SK-MEL-5 (cell line): Measurements from ENCODE around the gene SNX32. TPM values are rescaled to one million over a fixed set of nuclear protein-coding genes. Genes with fewer than 3 reads are reported as not detected.
A peak's percentile ranks its signal among the peaks of the same experiment; 100 is the strongest.

ENCODE experiments used
- DNase-seq: peaks from one replicate; pipeline ENCODE4 v3.0.0-alpha.2; 2016; ENCODE audit warnings: low read depth, low spot score
- in situ Hi-C: cut with HindIII; loops from 2 replicates; pipeline ENCODE4 v1.10.0; 2016; ENCODE audit warnings: low sequenced_read_pairs, high pct_unique_total_duplicates, low pct_unique_long_range_greater_than_20kb
- total RNA-seq: library from RNA; depleted of rRNA; stranded (reverse); fragments of >200 nt; shearing (Covaris generic); gene quantifications from 2 replicates; pipeline ENCODE4 v1.2.3, GENCODE V29; 2014

Gene SNX32
- total RNA-seq, 1 experiment from 2014 or later, result 0.18 TPM

DNA sequence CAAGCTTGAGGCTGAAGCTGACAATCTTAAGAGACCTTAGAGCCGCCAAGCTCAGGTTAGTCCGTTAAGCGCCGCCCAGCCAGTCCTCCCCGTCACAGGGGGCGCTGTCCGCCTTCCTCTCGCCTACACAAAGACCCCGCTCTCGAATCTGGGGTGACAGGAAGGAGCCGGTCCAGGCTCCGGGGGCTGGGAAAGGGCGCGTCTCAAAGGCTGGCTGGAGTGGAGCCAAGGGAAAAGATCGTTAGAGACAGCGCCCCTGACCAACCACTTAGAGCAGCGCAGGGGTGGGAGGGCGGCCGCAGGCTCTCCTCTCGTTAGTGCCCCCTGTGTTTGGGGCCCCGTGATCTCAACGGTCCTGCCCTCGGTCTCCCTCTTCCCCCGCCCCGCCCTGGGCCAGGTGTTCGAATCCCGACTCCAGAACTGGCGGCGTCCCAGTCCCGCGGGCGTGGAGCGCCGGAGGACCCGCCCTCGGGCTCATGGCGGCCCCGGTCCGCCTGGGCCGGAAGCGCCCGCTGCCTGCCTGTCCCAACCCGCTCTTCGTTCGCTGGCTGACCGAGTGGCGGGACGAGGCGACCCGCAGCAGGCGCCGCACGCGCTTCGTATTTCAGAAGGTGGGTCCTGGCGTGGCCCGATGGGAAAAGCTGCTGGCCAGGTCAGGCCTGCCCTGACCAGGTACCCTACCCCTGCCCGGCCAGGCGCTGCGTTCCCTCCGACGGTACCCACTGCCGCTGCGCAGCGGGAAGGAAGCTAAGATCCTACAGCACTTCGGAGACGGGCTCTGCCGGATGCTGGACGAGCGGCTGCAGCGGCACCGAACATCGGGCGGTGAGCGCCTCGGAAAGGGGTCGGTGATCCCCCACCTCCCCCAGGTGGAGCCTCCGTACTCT lies 26.8 kb downstream of the SNX32 start, which contains the start of gene MUS81:
TSS of gene MUS81 (plus strand) at position 156 of the 887 bp plus-strand sequence. CDS start at position 477, 321 bp downstream.
- in situ Hi-C loops, result no loop called here
- peak; percentile 90 for DNase-seq

DNA sequence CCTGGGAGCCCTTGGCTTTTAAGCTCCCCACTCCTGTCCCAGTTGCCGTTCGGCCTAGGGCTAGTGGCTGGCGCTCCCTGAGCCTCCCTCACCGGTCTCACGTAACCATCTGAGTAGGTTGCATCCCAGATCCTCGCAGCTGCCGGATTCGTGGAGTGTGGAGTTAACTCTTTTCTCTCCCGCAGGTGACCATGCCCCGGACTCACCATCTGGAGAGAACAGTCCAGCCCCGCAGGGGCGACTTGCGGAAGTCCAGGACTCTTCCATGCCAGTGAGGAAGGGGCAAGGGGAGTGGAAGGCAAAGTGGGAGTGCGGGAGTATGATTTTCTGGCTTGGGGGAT lies 27.4 kb downstream of the SNX32 start:
- in situ Hi-C loops, result no loop called here
- no peak for DNase-seq

DNA sequence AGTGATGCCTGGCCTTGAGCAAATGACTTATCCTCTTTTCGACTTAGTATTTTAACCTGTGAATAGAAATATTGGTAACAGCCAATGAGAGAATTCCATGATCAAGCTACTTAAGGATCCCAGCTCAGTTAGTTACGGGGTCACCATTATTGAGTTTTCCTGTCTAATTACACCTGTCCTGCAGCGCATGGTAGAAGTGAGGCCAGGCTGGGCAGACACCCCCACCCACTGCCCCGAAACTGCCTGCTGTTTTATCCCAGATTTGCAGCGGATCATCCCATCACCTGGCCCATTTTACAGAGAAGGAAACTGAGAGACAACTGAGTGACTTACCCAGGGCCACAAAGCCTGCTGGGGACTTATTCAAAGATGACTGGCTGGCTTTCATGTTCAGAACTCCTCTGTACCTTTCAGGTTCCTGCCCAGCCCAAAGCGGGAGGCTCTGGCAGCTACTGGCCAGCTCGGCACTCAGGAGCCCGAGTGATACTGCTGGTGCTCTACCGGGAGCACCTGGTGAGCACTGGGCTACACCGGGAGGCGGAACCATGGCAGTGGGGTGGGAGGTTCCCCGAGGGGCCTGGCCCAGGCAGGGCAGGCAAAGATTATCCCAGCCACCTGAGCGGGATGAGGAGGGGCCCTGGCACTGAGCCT lies 27.9 kb downstream of the SNX32 start:
- in situ Hi-C loops, result no loop called here

DNA sequence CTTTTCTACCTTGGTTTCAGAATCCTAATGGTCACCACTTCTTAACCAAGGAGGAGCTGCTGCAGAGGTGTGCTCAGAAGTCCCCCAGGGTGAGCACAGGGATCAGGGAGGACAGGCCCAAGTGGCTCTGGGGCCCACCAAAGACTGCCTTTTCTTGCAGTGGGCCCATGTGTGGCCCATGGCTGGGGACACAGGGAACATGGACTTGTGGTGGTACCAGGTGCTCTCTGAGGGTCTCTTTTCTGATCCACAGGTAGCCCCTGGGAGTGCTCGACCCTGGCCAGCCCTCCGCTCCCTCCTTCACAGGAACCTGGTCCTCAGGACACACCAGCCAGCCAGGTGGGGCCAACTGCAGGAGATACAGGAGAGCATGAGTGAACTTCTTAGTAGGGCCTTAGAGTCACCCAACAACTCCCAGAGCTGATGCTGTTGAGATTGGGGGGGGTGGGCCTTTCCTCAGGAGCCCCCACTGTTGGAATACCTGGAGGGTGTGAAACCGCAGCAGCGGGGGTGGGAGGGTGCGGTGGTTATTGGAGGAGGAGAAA lies 28.5 kb downstream of the SNX32 start:
- DNase-seq, result no peak

More for the DNA sequence above, 27.9 kb downstream of the SNX32 start:
- no peak for DNase-seq

DNA sequence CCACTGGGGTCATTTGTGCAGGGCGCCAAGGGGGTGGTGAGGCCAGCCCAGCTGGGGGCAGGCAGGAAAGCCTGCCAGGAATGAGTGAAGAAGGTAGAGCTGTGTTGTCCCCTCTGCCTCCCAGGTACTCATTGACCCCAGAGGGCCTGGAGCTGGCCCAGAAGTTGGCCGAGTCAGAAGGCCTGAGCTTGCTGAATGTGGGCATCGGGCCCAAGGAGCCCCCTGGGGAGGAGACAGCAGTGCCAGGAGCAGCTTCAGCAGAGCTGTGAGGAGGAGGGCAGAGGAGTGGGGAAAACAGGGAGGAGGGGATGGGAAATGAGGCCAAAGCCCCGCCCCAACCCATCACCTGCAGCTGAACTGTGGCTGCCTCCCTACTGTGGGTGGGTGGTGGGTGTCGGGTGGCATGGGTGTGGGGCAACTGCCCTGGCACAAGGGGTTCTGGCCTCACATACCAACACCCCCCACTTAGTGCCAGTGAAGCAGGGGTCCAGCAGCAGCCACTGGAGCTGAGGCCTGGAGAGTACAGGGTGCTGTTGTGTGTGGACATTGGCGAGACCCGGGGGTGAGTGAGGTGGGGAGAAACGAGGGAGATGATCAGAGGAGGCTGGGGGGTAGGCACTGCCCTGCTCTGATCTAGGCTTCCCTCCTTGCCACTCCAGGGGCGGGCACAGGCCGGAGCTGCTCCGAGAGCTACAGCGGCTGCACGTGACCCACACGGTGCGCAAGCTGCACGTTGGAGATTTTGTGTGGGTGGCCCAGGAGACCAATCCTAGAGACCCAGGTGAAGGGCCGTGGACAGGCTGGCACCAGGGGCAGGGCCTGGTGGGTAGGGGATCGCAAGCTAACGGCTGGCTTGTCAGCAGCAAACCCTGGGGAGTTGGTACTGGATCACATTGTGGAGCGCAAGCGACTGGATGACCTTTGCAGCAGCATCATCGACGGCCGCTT lies 29.5 kb downstream of the SNX32 start:
- no peak for DNase-seq
- in situ Hi-C loops, result no loop called here

More for the DNA sequence above, 28.5 kb downstream of the SNX32 start:
- in situ Hi-C loops, result no loop called here

DNA sequence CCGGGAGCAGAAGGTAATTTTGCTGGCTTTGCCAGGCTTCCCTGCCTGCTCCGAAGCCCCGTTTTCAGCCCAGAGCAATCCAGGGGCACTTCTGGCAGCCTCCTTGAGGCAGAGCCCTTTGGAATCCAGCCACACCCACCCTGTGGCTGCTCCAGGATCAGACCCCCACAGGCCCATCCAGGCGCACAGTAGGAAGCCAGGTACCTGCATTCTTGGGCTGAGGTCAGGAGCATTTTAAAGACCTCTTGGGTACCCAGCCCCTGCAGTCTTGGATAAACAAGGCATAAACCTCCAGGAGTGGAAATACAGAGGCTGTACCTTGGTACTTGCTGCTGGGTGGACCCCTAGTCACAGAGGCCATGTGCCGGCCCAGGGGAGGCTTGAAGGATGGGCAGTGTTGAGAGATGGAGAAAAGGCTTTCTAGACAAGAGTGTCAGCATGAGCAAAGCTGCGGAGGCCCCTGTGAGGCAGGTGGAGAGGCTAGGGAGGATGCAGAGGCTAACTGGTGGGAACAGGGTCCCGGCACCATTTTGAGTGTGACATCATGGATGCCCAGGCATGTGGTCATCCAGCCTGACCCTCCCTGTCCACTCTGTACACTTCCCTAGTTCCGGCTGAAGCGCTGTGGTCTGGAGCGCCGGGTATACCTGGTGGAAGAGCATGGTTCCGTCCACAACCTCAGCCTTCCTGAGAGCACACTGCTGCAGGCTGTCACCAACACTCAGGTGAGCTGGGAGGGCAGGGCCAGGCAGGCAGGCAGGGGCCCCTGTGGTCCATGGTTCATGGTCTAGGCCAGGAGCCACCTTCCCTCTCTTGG lies 30.3 kb downstream of the SNX32 start:
- DNase-seq, result no peak

DNA sequence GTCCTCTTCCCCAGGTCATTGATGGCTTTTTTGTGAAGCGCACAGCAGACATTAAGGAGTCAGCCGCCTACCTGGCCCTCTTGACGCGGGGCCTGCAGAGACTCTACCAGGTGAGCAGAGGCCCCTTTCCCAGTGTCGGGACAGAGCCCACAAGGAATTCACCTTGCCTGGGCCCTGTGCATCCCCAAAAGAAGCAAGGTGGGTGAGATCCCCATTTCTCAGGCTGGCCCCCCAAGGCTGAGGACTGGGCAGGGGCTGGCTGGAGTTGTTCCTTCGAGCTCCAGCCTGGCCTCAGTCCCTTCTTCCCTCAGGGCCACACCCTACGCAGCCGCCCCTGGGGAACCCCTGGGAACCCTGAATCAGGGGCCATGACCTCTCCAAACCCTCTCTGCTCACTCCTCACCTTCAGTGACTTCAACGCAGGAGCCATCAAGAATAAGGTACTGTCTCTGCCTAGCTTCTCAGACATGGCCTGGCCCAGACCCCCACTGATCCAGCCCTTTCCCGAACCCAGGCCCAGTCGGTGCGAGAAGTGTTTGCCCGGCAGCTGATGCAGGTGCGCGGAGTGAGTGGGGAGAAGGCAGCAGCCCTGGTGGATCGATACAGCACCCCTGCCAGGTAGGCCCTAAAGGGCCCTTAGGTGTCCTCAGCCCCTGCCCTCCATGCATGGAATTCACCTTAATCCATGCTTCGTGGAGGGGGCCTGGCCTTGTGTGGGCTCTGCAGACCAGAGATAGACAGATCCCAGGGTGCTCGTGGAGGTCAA lies 31.1 kb downstream of the SNX32 start:
- in situ Hi-C loops, result no loop called here
- DNase-seq, result no peak

More for the DNA sequence above, 30.3 kb downstream of the SNX32 start:
- in situ Hi-C loops, result no loop called here

DNA sequence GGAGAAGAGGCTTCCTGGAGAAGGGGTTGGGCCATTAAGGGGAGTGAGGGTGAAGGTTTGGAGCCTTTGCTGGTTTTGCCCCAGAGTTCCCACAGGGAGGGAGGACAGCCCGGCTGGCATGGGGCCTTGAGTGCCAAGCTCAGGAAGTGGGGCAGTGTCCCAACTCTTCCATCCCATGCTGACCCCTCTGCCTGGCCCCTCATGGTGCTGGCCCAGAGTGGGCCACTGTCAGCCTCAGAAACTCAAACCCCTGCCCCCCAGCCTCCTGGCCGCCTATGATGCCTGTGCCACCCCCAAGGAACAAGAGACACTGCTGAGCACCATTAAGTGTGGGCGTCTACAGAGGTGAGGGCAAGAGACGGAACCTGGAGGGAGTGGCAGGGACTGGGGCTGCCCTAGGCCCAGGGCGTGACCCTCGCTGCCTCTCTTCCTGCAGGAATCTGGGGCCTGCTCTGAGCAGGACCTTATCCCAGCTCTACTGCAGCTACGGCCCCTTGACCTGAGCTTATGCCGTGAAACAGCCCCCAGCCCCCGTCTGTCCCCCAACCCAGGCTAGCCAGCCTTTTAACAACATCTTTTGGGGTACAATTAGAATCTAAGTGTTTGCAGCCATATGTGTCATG lies 31.9 kb downstream of the SNX32 start:
- in situ Hi-C loops, result no loop called here
- DNase-seq, result no peak

DNA sequence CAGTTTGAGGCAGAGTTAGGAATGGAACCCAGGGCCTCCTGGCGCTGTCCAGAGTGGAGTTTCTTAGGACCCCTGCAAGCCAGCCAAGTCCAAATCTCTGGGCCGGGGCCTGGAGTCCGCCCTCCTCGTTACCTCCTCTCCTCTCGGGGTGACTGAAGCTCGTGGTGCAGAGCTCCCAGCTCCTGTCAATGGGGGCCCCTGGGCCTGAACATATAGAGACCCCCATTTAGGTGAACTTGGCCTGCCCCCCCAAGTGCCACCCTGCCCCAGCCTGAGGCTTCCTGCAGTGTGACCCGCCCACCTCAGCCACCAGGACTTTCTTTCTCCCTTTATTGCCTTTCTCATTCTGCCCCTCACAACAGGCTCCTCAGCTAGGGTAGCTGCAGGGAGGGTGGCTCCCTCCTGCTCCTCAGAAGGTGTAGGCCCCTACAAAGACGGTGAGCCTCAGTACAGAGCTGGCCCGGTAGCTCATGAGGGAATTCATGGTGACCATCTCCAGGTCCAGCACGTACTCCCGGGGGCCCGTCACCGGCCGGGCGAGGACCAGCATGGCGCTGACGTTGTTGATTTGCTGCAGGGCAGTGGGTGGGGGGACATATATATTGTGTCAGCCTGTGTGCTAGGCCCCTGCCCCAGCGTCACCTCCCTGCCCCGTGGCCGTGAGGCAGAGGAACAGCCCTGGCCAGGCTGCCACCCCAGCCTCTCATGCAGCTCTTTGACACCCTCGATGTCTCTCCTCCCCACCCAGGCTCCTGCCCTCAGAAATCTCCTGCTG lies 32.9 kb downstream of the SNX32 start:
- in situ Hi-C loops, result no loop called here
- no peak for DNase-seq

DNA sequence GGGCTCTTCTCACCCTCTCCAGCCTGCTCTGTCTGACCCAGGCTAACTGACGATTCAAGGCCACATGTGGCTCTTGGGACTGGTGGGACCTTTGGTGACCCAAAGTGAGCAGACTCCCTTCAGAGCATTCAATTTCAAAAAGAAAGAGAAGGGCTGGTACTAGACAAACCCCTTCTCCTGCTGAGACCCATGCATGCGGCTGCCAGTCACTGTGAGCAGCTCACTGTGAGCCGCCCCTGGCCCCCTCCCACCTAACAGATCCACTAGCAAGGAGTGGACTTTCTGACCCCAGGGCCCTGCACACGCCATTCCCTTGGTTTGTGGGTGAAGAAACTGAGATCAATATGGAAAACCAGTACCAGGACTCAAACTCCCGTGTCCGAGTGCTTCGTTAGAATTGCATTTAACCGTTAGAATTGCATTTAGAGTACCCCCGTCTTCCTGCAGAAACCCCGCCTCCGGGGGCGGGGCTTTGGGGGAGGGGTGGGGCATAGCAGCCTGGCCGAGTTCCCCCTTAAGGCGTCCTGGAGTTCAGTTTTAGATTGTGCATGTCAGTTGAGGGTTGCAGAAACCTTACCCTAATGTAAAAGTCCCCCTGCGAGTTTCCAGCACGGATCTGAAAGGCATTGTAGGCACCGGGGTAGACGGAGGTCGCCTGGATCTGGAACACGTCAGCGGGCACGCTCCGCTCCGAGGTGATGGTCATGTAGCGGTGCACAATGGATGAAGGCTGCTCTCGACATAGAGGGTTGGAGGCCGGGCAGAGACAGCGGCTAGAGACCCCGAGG lies 33.7 kb downstream of the SNX32 start:
- in situ Hi-C loops, result no loop called here

DNA sequence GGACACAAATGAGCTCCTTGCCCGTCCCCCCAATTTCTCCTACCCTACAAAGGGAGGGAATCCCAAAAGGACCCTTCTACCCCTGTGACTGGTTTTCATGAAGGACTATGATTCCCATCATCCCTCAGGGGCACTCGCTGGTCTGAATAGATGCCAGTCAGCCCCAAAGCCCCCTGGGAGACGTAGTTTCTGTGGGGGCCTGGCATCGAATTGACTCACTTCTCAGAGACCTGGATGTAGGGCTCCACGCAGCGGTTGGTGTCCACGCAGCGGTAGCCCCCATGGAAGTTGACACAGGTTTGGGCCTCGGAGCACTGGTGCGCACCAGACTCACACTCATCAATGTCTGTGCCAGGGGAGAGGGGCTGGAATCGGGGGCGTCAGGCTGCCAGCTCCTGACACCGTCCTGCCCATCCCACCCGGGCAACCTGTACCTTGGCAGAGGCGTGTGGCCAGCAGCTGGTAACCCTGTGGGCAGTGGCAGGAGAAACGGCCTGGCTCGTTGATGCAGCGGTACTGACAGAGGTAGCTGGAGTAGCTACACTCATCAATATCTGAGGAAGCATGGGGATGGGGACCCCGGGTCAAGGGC lies 34.4 kb downstream of the SNX32 start:
- DNase-seq, result peak; percentile 42
- in situ Hi-C loops, result no loop called here

More for the DNA sequence above, 33.7 kb downstream of the SNX32 start:
- DNase-seq, result no peak

DNA sequence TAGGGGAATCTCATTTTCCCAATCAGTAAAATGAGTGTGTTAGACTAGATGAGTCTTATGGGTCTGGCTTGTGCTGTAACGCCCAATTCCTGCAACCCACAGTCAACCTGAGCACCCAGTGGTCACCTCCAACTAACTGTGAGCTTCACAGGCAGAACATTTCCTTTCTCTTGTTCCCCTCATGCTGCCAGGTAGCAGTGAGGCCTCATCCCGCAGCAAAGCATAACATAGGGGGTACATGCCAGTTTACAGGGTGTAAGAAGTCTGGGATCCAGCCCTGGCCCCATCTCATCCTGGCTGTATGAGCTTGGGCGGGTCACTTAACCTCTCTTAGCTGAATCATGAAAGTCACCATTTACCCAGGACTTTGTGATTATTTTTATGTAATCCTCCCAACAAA lies 35.1 kb downstream of the SNX32 start:
- in situ Hi-C loops, result no loop called here
- no peak for DNase-seq

DNA sequence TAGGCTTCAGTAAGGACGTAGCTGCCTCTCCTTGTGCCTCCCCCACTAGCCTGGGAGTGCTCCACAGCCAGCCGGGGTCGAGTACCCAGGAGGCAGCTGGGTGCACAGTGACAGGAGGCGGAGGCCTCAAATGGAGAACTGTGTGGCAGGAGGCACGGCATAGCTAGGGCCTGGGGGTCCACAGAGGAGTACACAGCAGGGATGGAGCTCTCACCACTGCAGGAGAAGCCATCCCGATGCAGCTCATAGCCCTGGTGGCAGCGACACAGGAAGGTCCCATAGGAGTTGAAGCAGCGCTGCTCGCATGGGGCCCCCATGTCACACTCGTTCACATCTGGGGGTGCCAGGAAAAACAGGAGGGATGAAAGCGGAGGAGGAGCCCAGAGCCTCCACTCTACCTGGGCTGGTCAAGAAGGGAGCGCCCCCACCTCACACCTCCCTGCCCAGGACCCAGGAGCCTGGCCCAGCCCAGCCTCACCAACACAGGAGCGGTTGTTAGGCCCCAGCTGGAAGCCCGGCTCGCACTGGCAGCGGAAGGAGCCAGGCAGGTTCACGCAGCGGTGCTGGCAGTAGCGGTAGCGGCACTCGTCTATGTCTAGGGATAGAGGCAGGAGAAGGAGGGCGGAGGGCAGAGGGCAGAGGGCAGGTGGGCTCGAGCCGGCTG lies 36.0 kb downstream of the SNX32 start:
- no peak for DNase-seq
- in situ Hi-C loops, result no loop called here

DNA sequence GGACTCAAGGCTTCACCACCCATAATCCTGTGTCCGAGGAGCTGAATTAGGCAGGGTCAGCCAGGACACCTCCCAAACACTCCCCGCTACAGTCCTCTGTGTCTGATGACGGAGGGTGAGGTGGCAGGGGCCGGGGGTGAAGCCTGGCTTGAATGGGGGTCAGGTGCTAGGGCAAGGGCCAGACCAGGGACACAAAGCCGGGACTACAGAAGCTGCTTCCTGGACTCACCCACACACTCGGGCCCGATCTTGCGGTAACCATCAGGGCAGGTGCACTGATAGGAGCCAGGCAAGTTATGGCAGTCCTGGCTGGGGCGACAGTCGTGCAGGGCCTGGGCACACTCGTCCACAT lies 36.5 kb downstream of the SNX32 start:
- DNase-seq, result no peak
- in situ Hi-C loops, result no loop called here
